Head of caudate nucleus (tissue), 42 donors: ENCODE measurements around the gene LUZP2.

Experiments used
- DNase-seq, 42 donors: peaks; one replicate each; pipeline versions ENCODE4 v3.0.0 to v3.0.0-alpha.2; 2020 to 2021; ENCODE audit warnings: mixed read lengths in 7 of 42
- intact Hi-C: fragments of 100-400 bp; cut with DNase I; formaldehyde crosslinking; loops from one replicate; pipeline ENCODE4 v1.15.0; 2022

The LUZP2 gene

GRCh38 chr11:24496736-24497725, at the start of gene LUZP2:
LUZP2 (plus strand) TSS chr11:24497053.
- peak in 41 of 42 donors; percentile 2 to 68 (median 33) for DNase-seq
- intact Hi-C loops: no loop called here

- intact Hi-C loops: no loop called here
- no peak for DNase-seq
These were observed 43.6 kb upstream of the LUZP2 start for GRCh38 chr11:24453129-24453718.

GRCh38 chr11:24457985-24458384, 38.9 kb upstream of the LUZP2 start:
- DNase-seq: no peak
- intact Hi-C loops: no loop called here

GRCh38 chr11:24470431-24470830, 26.4 kb upstream of the LUZP2 start:
- intact Hi-C loops: no loop called here
- DNase-seq: no peak

- intact Hi-C loops: no loop called here
- DNase-seq: no peak
These were observed 25.8 kb upstream of the LUZP2 start for GRCh38 chr11:24471084-24471483.

- intact Hi-C loops: no loop called here
- DNase-seq: no peak
These were observed 18.1 kb upstream of the LUZP2 start for GRCh38 chr11:24478718-24479117.

GRCh38 chr11:24489477-24489876, 7.4 kb upstream of the LUZP2 start:
- intact Hi-C loops: no loop called here
- no peak for DNase-seq

GRCh38 chr11:24496386-24496735, 492 bp upstream of the LUZP2 start:
- intact Hi-C loops: no loop called here
- DNase-seq: peak in 1 of 42 donors; percentile 1

GRCh38 chr11:24497831-24498230, 978 bp downstream of the LUZP2 start:
- intact Hi-C loops: no loop called here
- DNase-seq: peak in 1 of 42 donors; percentile 2

GRCh38 chr11:24502425-24502824, 5.6 kb downstream of the LUZP2 start:
- DNase-seq: no peak
- intact Hi-C loops: no loop called here

GRCh38 chr11:24509114-24509513, 12.3 kb downstream of the LUZP2 start:
- intact Hi-C loops: no loop called here
- no peak for DNase-seq

- intact Hi-C loops: no loop called here
- no peak for DNase-seq
These were observed 14.7 kb downstream of the LUZP2 start for GRCh38 chr11:24511511-24511910.

- DNase-seq: no peak
- intact Hi-C loops: no loop called here
These were observed 16.8 kb downstream of the LUZP2 start for GRCh38 chr11:24513479-24514218.

GRCh38 chr11:24514219-24514594, 17.4 kb downstream of the LUZP2 start:
- intact Hi-C loops: no loop called here
- DNase-seq: no peak

GRCh38 chr11:24515632-24516031, 18.8 kb downstream of the LUZP2 start:
- no peak for DNase-seq
- intact Hi-C loops: no loop called here

- no peak for DNase-seq
- intact Hi-C loops: no loop called here
These were observed 19.8 kb downstream of the LUZP2 start for GRCh38 chr11:24516638-24517037.

GRCh38 chr11:24521601-24522000, 24.7 kb downstream of the LUZP2 start:
- DNase-seq: no peak
- intact Hi-C loops: no loop called here

- no peak for DNase-seq
These were observed 27.3 kb downstream of the LUZP2 start for GRCh38 chr11:24524156-24524555.

GRCh38 chr11:24531528-24531927, 34.7 kb downstream of the LUZP2 start:
- intact Hi-C loops: no loop called here
- no peak for DNase-seq

More at GRCh38 chr11:24524156-24524555, 27.3 kb downstream of the LUZP2 start:
- intact Hi-C loops: no loop called here

GRCh38 chr11:24543771-24544170, 46.9 kb downstream of the LUZP2 start:
- DNase-seq: no peak

More at GRCh38 chr11:24543771-24544170, 46.9 kb downstream of the LUZP2 start:
- intact Hi-C loops: no loop called here
